GM19468 (cell line): ENCODE results near the gene ANKZF1.
A peak's percentile ranks its signal among the peaks of the same experiment; 100 is the strongest.

Experiments used
- ATAC-seq: cut with Tn5 transposase; IDR thresholded peaks from one replicate; pipeline ENCODE4 v1.9.1; 2021; ENCODE audit warnings: mild to moderate bottlenecking, moderate library complexity, moderate number of reproducible peaks; ENCODE audit not compliant: unreplicated experiment; ENCODE audit errors: extremely low read depth

The ANKZF1 gene

GRCh38 chr2:219223831-219224610 lies 5.6 kb upstream of the ANKZF1 start:
- ATAC-seq, result no peak

- ATAC-seq, result no peak
Measured at GRCh38 chr2:219225350-219225749, 4.3 kb upstream of the ANKZF1 start.

- ATAC-seq, result no peak
Measured at GRCh38 chr2:219228041-219228910, 1.3 kb upstream of the ANKZF1 start.

- ATAC-seq, result no peak
Measured at GRCh38 chr2:219228911-219229304, 698 bp upstream of the ANKZF1 start.

- ATAC-seq, result no peak
Measured at GRCh38 chr2:219230059-219230540, 494 bp downstream of the ANKZF1 start.

GRCh38 chr2:219234331-219234730 lies 4.7 kb downstream of the ANKZF1 start:
- no peak for ATAC-seq

GRCh38 chr2:219243291-219243761 lies 13.7 kb downstream of the ANKZF1 start:
- no peak for ATAC-seq

- no peak for ATAC-seq
Measured at GRCh38 chr2:219244789-219245147, 15.2 kb downstream of the ANKZF1 start.

- peak; percentile 65 for ATAC-seq
Measured at GRCh38 chr2:219245148-219245898, 15.7 kb downstream of the ANKZF1 start, which contains the start of the genes GLB1L and STK16. GLB1L (minus strand) TSS chr2:219245444; CDS start chr2:219243573, 1,871 bp downstream. STK16 (plus strand) TSS chr2:219245479; CDS start chr2:219246000, 521 bp downstream.

GRCh38 chr2:219245899-219246230 lies 16.3 kb downstream of the ANKZF1 start:
- no peak for ATAC-seq

GRCh38 chr2:219246559-219246958 lies 17.0 kb downstream of the ANKZF1 start:
- no peak for ATAC-seq

- ATAC-seq, result no peak
Measured at GRCh38 chr2:219247678-219248642, 18.4 kb downstream of the ANKZF1 start.

GRCh38 chr2:219248845-219249202 lies 19.2 kb downstream of the ANKZF1 start:
- no peak for ATAC-seq

GRCh38 chr2:219249203-219249980 lies 19.8 kb downstream of the ANKZF1 start:
- peak; percentile 37 for ATAC-seq

GRCh38 chr2:219250049-219250781 lies 20.6 kb downstream of the ANKZF1 start:
- ATAC-seq, result no peak

- no peak for ATAC-seq
Measured at GRCh38 chr2:219251656-219252055, 22.1 kb downstream of the ANKZF1 start.

GRCh38 chr2:219252084-219252483 lies 22.5 kb downstream of the ANKZF1 start:
- ATAC-seq, result no peak

GRCh38 chr2:219252570-219252899 lies 22.9 kb downstream of the ANKZF1 start:
- no peak for ATAC-seq
